Measurements from ENCODE around the gene GUCY1A2. TPM values are rescaled to one million over a fixed set of nuclear protein-coding genes. Genes with fewer than 3 reads are reported as not detected.

GUCY1A2 gene
- total and polyA plus RNA-seq, 2 donors, result 0.14 to 0.94 TPM

DNA sequence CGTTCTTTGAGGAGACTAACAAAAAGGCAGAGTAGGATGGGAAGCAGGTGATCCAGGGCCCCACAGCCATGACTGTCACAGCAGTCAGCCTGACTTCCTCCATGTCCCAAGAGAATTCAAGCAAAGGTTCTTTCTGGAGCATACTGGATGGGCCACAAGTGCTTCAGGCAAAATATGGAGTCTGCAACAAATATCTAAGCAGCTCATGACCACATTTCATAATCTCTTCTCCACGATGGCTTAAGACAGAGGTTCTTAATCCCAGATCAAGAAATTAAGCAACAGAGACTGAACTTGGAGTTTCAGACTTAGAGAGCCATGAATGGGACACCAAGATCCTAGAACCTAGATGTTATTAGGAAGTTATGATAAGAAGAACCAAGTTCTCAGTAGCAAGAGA, 31.6 kb downstream of the GUCY1A2 start:
- no peaks in the 10 kb centered on the region for H3K9me3 ChIP-seq (ENCODE audit: control insufficient read depth in 2 of 2, insufficient read depth in 1 of 2, low read length in 1 of 2)
- no peak overlapping the region for H3K4me3 ChIP-seq (ENCODE audit: low read length in 2 of 2)
- H3K36me3 ChIP-seq (ENCODE audit: control insufficient read depth in 2 of 2, insufficient read depth in 2 of 2, low read length in 1 of 2), result no peaks in the 10 kb centered on the region
- H3K4me1 ChIP-seq (ENCODE audit: control insufficient read depth in 2 of 2, insufficient read depth in 2 of 2, low read length in 2 of 2), result no peaks in the 10 kb centered on the region
- no peaks in the 10 kb centered on the region for H3K27me3 ChIP-seq (ENCODE audit: control insufficient read depth in 2 of 2, insufficient read depth in 1 of 2, low read length in 1 of 2)
- H3K27ac ChIP-seq (ENCODE audit: low read depth in 1 of 2, low read length in 1 of 2), result no peak overlapping the region
- DNase-seq (ENCODE audit: low read depth in 6 of 9, low spot score in 9 of 9), result no peak
- 89% methylated on average over 2 of the region's 2 CpGs for WGBS

GRCh38 chr11:106986261-106986660, 32.0 kb downstream of the GUCY1A2 start:
- no peaks in the 10 kb centered on the region for H3K4me1 ChIP-seq (ENCODE audit: control insufficient read depth in 2 of 2, insufficient read depth in 2 of 2, low read length in 2 of 2)
- no peaks in the 10 kb centered on the region for H3K36me3 ChIP-seq (ENCODE audit: control insufficient read depth in 2 of 2, insufficient read depth in 2 of 2, low read length in 1 of 2)
- no peak for DNase-seq (ENCODE audit: low read depth in 6 of 9, low spot score in 9 of 9)
- WGBS, result 95% methylated on average over 3 of the region's 3 CpGs
- no peak overlapping the region for H3K27ac ChIP-seq (ENCODE audit: low read depth in 1 of 2, low read length in 1 of 2)
- H3K9me3 ChIP-seq (ENCODE audit: control insufficient read depth in 2 of 2, insufficient read depth in 1 of 2, low read length in 1 of 2), result no peaks in the 10 kb centered on the region
- H3K27me3 ChIP-seq (ENCODE audit: control insufficient read depth in 2 of 2, insufficient read depth in 1 of 2, low read length in 1 of 2), result no peaks in the 10 kb centered on the region
- no peak overlapping the region for H3K4me3 ChIP-seq (ENCODE audit: low read length in 2 of 2)

DNA sequence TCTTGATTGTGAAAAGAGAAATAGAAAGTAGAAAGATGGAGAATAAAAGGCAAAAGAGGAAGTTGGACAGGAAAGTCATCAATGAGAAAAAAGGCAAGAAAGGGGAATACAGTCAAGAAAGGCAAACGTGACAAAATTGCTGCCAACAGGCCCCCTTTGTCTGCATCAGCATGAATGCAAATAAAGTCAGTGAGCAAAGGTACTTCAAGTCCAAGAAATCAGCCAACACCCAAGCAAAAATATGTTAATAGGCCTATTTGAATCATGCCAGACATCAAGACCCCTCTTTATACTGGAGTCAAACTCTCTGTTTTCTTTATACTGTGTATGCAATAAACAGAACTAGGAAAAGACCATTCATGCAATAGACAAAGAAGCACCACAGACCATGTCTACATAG, 34.3 kb downstream of the GUCY1A2 start:
- Histone ChIP-seq H3K4me3 (ENCODE audit: low read length in 2 of 2) (no peak overlapping the region), H3K27ac (ENCODE audit: low read depth in 1 of 2, low read length in 1 of 2) (no peak overlapping the region), H3K4me1 (ENCODE audit: control insufficient read depth in 2 of 2, insufficient read depth in 2 of 2, low read length in 2 of 2) (no peaks in the 10 kb centered on the region), H3K27me3 (ENCODE audit: control insufficient read depth in 2 of 2, insufficient read depth in 1 of 2, low read length in 1 of 2) (no peaks in the 10 kb centered on the region), H3K9me3 (ENCODE audit: control insufficient read depth in 2 of 2, insufficient read depth in 1 of 2, low read length in 1 of 2) (no peaks in the 10 kb centered on the region), H3K36me3 (ENCODE audit: control insufficient read depth in 2 of 2, insufficient read depth in 2 of 2, low read length in 1 of 2) (no peaks in the 10 kb centered on the region)
- 6% methylated on average over 1 of the region's 1 CpG for WGBS
- no peak for DNase-seq (ENCODE audit: low read depth in 6 of 9, low spot score in 9 of 9)

DNA sequence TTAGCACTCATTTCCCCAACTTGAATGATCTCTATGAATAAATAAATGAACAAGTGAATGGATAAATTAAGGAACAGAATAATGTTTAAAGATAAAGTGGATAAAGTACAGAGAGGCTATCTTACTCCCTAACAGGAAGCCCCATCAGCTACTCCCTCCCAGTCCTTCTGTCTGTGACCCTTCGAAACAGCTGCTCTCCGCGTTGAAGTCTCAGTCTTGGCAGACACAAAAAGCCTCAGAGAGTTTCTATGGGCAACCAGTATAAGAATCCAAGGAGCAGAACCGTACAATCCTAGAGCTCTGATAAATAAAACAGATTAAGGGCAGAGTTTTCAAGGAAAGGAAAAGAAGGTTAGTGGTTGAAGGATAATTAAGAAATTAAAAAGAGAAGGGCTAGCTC, 35.0 kb downstream of the GUCY1A2 start:
- Histone ChIP-seq H3K9me3 (ENCODE audit: control insufficient read depth in 2 of 2, insufficient read depth in 1 of 2, low read length in 1 of 2) (no peaks in the 10 kb centered on the region), H3K27me3 (ENCODE audit: control insufficient read depth in 2 of 2, insufficient read depth in 1 of 2, low read length in 1 of 2) (no peaks in the 10 kb centered on the region), H3K36me3 (ENCODE audit: control insufficient read depth in 2 of 2, insufficient read depth in 2 of 2, low read length in 1 of 2) (no peaks in the 10 kb centered on the region), H3K27ac (ENCODE audit: low read depth in 1 of 2, low read length in 1 of 2) (no peak overlapping the region), H3K4me1 (ENCODE audit: control insufficient read depth in 2 of 2, insufficient read depth in 2 of 2, low read length in 2 of 2) (no peaks in the 10 kb centered on the region), H3K4me3 (ENCODE audit: low read length in 2 of 2) (no peak overlapping the region)
- 91% methylated on average over 4 of the region's 4 CpGs for WGBS
- DNase-seq (ENCODE audit: low read depth in 6 of 9, low spot score in 9 of 9), result no peak

GRCh38 chr11:106974831-106975230, 43.4 kb downstream of the GUCY1A2 start:
- no peak overlapping the region for H3K27ac ChIP-seq (ENCODE audit: low read depth in 1 of 2, low read length in 1 of 2)

DNA sequence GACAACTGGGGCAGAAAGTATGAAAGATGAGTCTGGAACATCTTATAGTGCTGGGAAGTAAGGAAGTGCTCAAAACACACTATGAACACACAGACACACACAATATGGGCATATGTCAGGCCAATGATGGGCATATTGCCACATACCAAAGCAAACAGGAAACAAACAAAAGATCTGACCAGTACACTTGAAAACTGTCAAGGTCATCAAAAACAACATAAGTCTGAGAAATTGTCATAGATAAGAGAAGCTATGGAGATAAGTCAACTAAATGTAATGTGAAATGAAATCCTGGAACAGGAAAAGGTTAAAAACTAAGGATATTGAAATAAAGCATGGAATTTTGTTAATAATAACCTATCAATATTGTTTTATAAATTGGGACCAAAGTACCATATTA, 46.4 kb downstream of the GUCY1A2 start:
- Histone ChIP-seq H3K4me1 (ENCODE audit: control insufficient read depth in 2 of 2, insufficient read depth in 2 of 2, low read length in 2 of 2) (no peaks in the 10 kb centered on the region), H3K27me3 (ENCODE audit: control insufficient read depth in 2 of 2, insufficient read depth in 1 of 2, low read length in 1 of 2) (no peaks in the 10 kb centered on the region), H3K27ac (ENCODE audit: low read depth in 1 of 2, low read length in 1 of 2) (no peak overlapping the region), H3K36me3 (ENCODE audit: control insufficient read depth in 2 of 2, insufficient read depth in 2 of 2, low read length in 1 of 2) (no peaks in the 10 kb centered on the region), H3K4me3 (ENCODE audit: low read length in 2 of 2) (no peak overlapping the region), H3K9me3 (ENCODE audit: control insufficient read depth in 2 of 2, insufficient read depth in 1 of 2, low read length in 1 of 2) (no peaks in the 10 kb centered on the region)
- no peak for DNase-seq (ENCODE audit: low read depth in 6 of 9, low spot score in 9 of 9)

More at GRCh38 chr11:106974831-106975230, 43.4 kb downstream of the GUCY1A2 start:
- H3K4me1 ChIP-seq (ENCODE audit: control insufficient read depth in 2 of 2, insufficient read depth in 2 of 2, low read length in 2 of 2), result no peaks in the 10 kb centered on the region
- no peak for DNase-seq (ENCODE audit: low read depth in 6 of 9, low spot score in 9 of 9)
- H3K36me3 ChIP-seq (ENCODE audit: control insufficient read depth in 2 of 2, insufficient read depth in 2 of 2, low read length in 1 of 2), result no peaks in the 10 kb centered on the region
- H3K4me3 ChIP-seq (ENCODE audit: low read length in 2 of 2), result no peak overlapping the region
- H3K9me3 ChIP-seq (ENCODE audit: control insufficient read depth in 2 of 2, insufficient read depth in 1 of 2, low read length in 1 of 2), result no peaks in the 10 kb centered on the region
- H3K27me3 ChIP-seq (ENCODE audit: control insufficient read depth in 2 of 2, insufficient read depth in 1 of 2, low read length in 1 of 2), result no peaks in the 10 kb centered on the region

DNA sequence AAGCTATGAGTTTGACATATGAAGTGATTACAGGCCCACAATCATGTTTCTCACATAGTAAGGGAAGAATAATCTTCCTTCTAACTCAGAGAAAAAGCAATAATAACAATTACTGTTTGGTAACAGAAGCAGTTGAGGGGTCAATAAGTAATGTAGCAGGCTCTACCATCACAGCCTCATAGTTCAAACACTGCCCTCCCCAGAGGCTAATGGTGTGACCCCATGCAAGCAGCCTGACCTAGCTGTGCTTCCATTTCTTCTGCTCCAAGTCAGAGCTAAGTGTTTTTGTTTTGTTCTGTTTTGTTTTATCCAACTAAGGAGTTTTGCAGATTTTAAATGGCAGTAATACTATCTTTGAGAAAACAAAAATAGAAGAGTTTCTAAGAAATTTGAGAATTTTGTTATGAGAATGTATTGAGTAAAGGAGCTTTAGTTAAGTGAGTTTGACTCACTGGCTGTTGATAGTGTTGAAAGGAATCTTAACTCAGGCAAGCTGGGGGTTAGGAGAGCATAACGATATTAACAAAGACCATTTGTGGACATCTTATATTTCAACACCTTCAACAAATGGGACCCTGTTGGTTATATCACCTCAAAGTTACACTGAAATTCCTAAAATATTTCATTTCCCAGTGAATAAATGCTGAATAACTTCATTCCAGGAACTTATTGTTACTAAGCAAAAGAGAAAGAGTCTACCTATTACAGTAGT, 48.5 kb downstream of the GUCY1A2 start:
- Histone ChIP-seq H3K36me3 (ENCODE audit: control insufficient read depth in 2 of 2, insufficient read depth in 2 of 2, low read length in 1 of 2) (no peaks in the 10 kb centered on the region), H3K27me3 (ENCODE audit: control insufficient read depth in 2 of 2, insufficient read depth in 1 of 2, low read length in 1 of 2) (no peaks in the 10 kb centered on the region), H3K4me1 (ENCODE audit: control insufficient read depth in 2 of 2, insufficient read depth in 2 of 2, low read length in 2 of 2) (no peaks in the 10 kb centered on the region), H3K4me3 (ENCODE audit: low read length in 2 of 2) (no peak overlapping the region), H3K9me3 (ENCODE audit: control insufficient read depth in 2 of 2, insufficient read depth in 1 of 2, low read length in 1 of 2) (no peaks in the 10 kb centered on the region), H3K27ac (ENCODE audit: low read depth in 1 of 2, low read length in 1 of 2) (no peak overlapping the region)
- 95% methylated on average over 1 of the region's 1 CpG for WGBS
- DNase-seq (ENCODE audit: low read depth in 6 of 9, low spot score in 9 of 9), result no peak

- no peaks in the 10 kb centered on the region for H3K27me3 ChIP-seq (ENCODE audit: control insufficient read depth in 2 of 2, insufficient read depth in 1 of 2, low read length in 1 of 2)
- no peak overlapping the region for H3K27ac ChIP-seq (ENCODE audit: low read depth in 1 of 2, low read length in 1 of 2)
- no peaks in the 10 kb centered on the region for H3K4me1 ChIP-seq (ENCODE audit: control insufficient read depth in 2 of 2, insufficient read depth in 2 of 2, low read length in 2 of 2)
- H3K36me3 ChIP-seq (ENCODE audit: control insufficient read depth in 2 of 2, insufficient read depth in 2 of 2, low read length in 1 of 2), result no peaks in the 10 kb centered on the region
- 89% methylated on average over 2 of the region's 2 CpGs for WGBS
- H3K9me3 ChIP-seq (ENCODE audit: control insufficient read depth in 2 of 2, insufficient read depth in 1 of 2, low read length in 1 of 2), result no peaks in the 10 kb centered on the region
- no peak overlapping the region for H3K4me3 ChIP-seq (ENCODE audit: low read length in 2 of 2)
- DNase-seq (ENCODE audit: low read depth in 6 of 9, low spot score in 9 of 9), result no peak
Measured at GRCh38 chr11:106962995-106963394, 55.3 kb downstream of the GUCY1A2 start.

DNA sequence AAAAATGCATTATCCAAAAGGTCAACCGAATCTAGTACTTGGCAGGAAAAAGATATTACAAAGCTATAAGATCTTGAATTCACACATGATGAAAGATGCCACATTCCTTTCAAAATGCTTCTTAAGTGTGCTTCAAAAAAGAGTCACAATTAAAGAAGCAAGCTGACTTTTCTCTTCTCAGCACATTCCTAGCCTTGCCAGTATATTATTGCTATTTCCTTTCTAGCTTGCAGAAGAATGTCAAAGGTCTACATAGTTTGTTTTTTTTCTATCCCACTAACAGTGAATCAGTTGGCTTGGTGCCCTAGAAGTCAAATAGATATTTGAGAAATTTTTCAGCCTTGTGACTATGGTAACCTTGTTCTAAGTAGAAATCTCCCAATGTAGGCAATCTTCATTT, 56.8 kb downstream of the GUCY1A2 start:
- H3K4me3 ChIP-seq (ENCODE audit: low read length in 2 of 2), result no peak overlapping the region
- H3K27me3 ChIP-seq (ENCODE audit: control insufficient read depth in 2 of 2, insufficient read depth in 1 of 2, low read length in 1 of 2), result no peaks in the 10 kb centered on the region
- no peaks in the 10 kb centered on the region for H3K36me3 ChIP-seq (ENCODE audit: control insufficient read depth in 2 of 2, insufficient read depth in 2 of 2, low read length in 1 of 2)
- DNase-seq (ENCODE audit: low read depth in 6 of 9, low spot score in 9 of 9), result no peak
- no peak overlapping the region for H3K27ac ChIP-seq (ENCODE audit: low read depth in 1 of 2, low read length in 1 of 2)
- H3K9me3 ChIP-seq (ENCODE audit: control insufficient read depth in 2 of 2, insufficient read depth in 1 of 2, low read length in 1 of 2), result peaks cover 2% of the 10 kb centered on the region in 2 donors
- WGBS, result 83% methylated on average over 1 of the region's 1 CpG
- H3K4me1 ChIP-seq (ENCODE audit: control insufficient read depth in 2 of 2, insufficient read depth in 2 of 2, low read length in 2 of 2), result no peaks in the 10 kb centered on the region

All from thymus (tissue), 11 donors.